GM18867 (cell line): ENCODE results near the gene AJM1.
A peak's percentile ranks its signal among the peaks of the same experiment; 100 is the strongest.
"Not testable (repeated sequence)": the region's sequence is repeated elsewhere in the genome, so short reads cannot be mapped to it uniquely, and the experiment has no call there.

Source experiments
- ATAC-seq: cut with Tn5 transposase; IDR thresholded peaks from one replicate; pipeline ENCODE4 v1.9.1; 2021; ENCODE audit warnings: mild to moderate bottlenecking, moderate library complexity; ENCODE audit not compliant: unreplicated experiment

Gene AJM1

GRCh38 chr9:136843159-136843800 lies 1.0 kb downstream of the AJM1 start:
- not testable (repeated sequence) for ATAC-seq

DNA sequence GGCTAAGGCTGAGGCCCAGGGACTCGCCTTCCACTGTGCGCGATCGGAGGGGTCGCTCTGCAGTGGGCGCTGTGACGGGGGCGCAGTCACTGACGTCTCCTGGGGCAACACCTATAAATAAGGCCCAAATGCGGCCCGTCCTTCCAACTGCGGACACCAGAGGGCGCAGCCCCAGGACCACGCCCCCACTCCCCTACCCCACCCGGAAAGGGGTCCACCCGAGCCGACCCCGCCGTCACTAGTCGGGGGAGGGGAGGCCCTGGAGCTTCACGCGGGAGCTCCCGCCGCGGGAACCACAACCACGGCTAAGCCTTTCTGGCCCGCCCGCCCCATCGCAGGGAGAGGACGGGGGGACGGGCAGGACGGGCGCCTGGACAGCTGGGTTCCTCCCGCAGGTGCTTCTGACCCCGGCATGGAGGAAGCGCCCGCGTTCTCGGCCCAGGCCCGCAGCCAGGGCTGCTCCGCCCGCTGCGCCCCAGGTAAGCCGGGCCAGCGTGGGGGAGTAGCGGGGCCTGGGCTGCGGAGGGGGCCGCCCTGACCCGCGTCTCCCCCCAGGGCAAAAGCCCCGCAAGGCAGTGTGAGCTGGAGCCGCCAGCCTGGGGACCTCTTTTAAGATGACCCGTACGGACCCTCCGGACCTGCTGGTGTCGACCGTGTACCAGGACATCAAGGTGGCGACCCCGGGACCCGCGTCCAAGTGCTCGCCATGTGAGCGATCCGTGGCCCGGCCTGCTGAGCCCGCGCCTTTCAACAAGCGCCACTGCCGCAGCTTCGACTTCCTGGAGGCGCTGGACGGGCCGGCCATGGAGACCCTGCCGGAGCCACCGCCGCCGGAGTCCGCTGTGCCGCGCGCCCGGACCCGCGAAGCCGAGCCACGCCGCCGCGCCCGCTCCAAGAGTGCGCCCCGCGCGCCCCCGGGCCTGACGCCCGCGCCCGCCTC lies 1.8 kb downstream of the AJM1 start:
- not testable (repeated sequence) for ATAC-seq

GRCh38 chr9:136844761-136845464 lies 2.6 kb downstream of the AJM1 start:
- ATAC-seq: no peak

GRCh38 chr9:136845465-136846260 lies 3.4 kb downstream of the AJM1 start:
- ATAC-seq: no peak

DNA sequence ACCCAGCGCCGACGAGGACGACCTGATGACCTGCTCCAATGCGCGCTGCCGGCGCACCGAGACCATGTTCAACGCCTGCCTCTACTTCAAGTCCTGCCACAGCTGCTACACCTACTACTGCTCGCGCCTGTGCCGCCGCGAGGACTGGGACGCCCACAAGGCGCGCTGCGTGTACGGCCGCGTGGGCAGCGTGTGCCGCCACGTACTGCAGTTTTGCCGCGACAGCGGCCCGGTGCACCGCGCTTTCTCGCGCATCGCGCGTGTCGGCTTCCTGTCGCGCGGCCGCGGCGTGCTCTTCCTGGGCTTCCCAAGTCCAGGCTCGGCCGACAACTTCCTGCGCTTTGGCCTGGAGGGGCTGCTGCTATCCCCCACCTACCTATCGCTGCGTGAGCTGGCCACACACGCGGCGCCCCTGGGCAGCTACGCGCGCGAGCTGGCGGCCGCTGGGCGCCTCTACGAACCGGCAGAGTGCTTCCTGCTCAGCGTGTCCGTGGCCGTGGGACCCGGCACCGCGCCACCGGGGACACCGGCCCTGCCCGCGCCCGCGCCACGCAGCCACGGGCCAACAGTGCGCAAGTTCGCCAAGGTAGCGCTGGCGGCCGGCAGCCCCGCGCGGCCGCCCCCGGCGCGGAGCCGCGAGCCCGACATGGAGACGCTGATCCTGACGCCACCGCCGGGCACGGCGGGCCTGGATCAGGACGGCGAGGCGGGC lies 4.3 kb downstream of the AJM1 start:
- no peak for ATAC-seq

DNA sequence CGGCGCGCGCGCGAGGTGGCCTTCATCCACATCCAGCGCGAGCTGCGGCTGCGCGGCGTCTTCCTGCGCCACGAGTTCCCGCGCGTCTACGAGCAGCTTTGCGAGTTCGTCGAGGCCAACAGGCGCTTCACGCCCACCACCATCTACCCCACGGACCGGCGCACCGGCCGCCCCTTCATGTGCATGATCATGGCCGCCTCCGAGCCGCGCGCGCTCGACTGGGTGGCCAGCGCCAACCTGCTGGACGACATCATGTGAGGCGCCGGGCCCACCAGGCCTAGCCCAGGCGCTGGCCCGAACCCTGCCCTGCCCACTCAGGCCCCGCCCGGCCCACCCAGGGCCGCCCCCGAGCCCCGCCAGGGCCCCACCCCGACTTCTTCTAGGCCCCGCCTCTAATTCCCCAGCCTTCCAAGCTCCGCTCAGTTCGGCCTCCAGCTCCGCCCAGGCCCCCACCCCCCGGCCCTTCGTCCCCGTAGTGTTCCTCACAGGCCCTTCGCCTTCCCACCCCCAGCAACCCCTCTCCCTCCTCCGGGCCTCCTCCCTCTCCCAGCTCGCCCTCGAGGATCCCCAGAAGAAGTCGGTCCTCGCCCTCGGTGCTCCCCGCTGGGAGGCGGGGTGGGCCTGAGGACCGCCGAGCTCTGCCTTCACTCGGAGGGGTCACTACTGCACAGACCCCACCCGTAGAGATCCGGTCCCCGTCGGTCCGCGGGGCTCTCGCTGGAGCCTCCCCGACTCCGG lies 5.0 kb downstream of the AJM1 start:
- ATAC-seq: no peak

DNA sequence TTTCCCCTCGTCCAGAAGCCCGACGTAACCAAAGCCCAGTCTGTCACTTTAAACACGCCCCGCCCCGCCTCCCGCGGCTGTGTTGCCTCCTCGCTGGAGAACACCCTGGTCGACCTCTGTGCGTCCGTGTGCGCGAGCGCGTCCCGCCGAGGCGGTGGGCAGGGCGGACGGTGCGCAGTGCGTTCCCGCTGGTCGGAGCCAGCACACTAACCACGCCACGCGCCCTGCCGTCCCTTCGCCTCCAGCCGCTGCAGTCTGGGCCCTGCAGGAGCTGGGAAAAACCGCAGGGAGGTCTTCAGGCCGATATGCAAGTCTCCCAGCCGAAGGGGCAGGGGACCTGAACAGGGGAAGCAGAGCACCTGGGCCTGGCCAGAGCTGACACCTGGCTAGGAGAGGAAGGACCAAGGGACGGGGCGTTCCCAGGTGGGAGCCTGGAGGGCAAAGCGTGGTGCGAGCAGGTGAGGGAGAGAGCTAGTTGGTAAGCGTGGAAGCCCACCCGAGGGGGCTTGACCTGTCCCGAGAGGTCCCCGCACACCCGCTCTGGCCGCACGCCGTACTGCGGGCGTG lies 5.6 kb downstream of the AJM1 start:
- ATAC-seq: no peak

- no peak for ATAC-seq
Observed at GRCh38 chr9:136848393-136849037, 6.2 kb downstream of the AJM1 start.

GRCh38 chr9:136849038-136849959 lies 7.0 kb downstream of the AJM1 start, which contains the start of gene PHPT1:
PHPT1 (plus strand) TSS chr9:136849409; CDS start chr9:136849431, 22 bp downstream.
- peak; percentile 81 for ATAC-seq

GRCh38 chr9:136849960-136850865 lies 7.9 kb downstream of the AJM1 start:
- ATAC-seq: no peak

- no peak for ATAC-seq
Observed at GRCh38 chr9:136850866-136851775, 8.8 kb downstream of the AJM1 start.

- no peak for ATAC-seq
Observed at GRCh38 chr9:136851941-136852663, 9.8 kb downstream of the AJM1 start, which contains the start of gene MAMDC4. MAMDC4 (plus strand) TSS chr9:136852346; CDS start chr9:136852417, 71 bp downstream.

GRCh38 chr9:136852664-136853595 lies 10.7 kb downstream of the AJM1 start:
- no peak for ATAC-seq
